Left lung (tissue), 10 donors: ENCODE measurements around the gene GLMP. TPM values are rescaled to one million over a fixed set of nuclear protein-coding genes. Genes with fewer than 3 reads are reported as not detected.

Source experiments
- ATAC-seq: fragments of 200-7000 bp; cut with Tn5 transposase; one replicate; pipeline ENCODE4 v1.9.1; 2020; ENCODE audit warnings: moderate library complexity
- DNase-seq, 4 donors: peaks; one replicate each; pipeline ENCODE4 v3.0.0-alpha.2; 2013 to 2020
- H3K27ac ChIP-seq, 2 donors: fragments of 200-600 bp; sonication (generic) in 1 of 2; one replicate each; pipeline versions ENCODE4 v1.5.0 to v1.8.0; 2020 to 2021
- H3K27me3 ChIP-seq, 2 donors: fragments of 200-600 bp; sonication (generic) in 1 of 2; one replicate each; pipeline versions ENCODE4 v1.5.0 to v1.8.0; 2020 to 2021
- H3K36me3 ChIP-seq, 2 donors: fragments of 200-600 bp; sonication (generic) in 1 of 2; one replicate each; pipeline versions ENCODE4 v1.5.0 to v1.8.0; 2020 to 2021
- H3K4me1 ChIP-seq, 2 donors: fragments of 200-600 bp; one replicate each; pipeline ENCODE4 v1.8.0; 2021
- H3K4me3 ChIP-seq, 2 donors: fragments of 200-600 bp; sonication (generic) in 1 of 2; one replicate each; pipeline versions ENCODE4 v1.5.0 to v1.8.0; 2020 to 2021; ENCODE audit warnings: mild to moderate bottlenecking in 1 of 2
- H3K9me3 ChIP-seq, 2 donors: fragments of 200-600 bp; sonication (generic) in 1 of 2; one replicate each; pipeline versions ENCODE4 v1.5.0 to v1.8.0; 2020 to 2021
- intact Hi-C, 2 donors: fragments of 100-400 bp; cut with DNase I; formaldehyde crosslinking; loops; one replicate each; pipeline versions ENCODE4 v1.11.2 to v1.14.2; 2022
- polyA plus RNA-seq, 6 donors: library from polyadenylated mRNA; unstranded; fragments of 120-200 nt; gene quantifications; one replicate each; pipeline ENCODE4 v1.2.1, GENCODE V29; 2013; ENCODE audit not compliant: insufficient read length in 6 of 6
- total RNA-seq, 2 donors: library from RNA; stranded (reverse); fragmentation: NEBNext Ultra II Directional; extraction: Animal tissue kit (Norgen Biotek cat#: 25700); gene quantifications; one replicate each; pipeline ENCODE4 v1.2.1, GENCODE V29; 2021
- TF ChIP-seq, protein P1 (sequence below), 2 donors: fragments of 200-600 bp; sonication (generic) in 1 of 2; IDR thresholded peaks; one replicate each; pipeline versions ENCODE4 v1.5.0 to v1.8.0; 2021; ENCODE audit warnings: antibody characterized with exemption in 2 of 2
- donor health status: DM: no; HTN: yes; CAD: no.
- donor health status: DM: no; HTN: no; CAD: no.

GLMP gene
- total and polyA plus RNA-seq, 8 donors: 37.5 to 101 (median 40.1) TPM

DNA sequence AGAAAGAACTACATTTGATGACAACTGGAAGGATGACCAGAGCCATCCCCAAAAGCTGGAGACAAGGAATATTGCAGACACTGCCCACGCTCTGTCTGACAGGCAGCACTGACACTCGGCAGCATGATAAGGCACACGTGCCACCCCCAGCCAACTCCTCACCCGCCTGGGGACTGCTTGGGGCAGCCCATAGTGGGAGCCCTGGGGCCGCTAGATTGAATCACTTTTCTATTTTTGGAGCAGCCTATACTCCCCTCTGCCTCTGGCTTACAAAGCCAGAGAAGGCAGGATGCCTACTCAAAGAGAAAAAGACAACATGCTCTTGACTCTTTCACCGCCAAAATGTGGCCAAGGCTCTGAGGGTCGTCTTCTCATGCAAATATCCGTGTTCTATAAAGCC is 14.2 kb downstream of the GLMP start:
- Histone ChIP-seq H3K36me3 (peaks cover 0 to 43% of the 10 kb centered on the region in 2 donors), H3K27me3 (no peaks in the 10 kb centered on the region), H3K9me3 (no peaks in the 10 kb centered on the region), H3K27ac (peak overlapping the region in 1 of 2 donors; percentile 96), H3K4me1 (peaks cover 16 to 51% of the 10 kb centered on the region in 2 donors), H3K4me3 (peak overlapping the region in 1 of 2 donors; percentile 83)
- TF ChIP-seq, protein P1, sequence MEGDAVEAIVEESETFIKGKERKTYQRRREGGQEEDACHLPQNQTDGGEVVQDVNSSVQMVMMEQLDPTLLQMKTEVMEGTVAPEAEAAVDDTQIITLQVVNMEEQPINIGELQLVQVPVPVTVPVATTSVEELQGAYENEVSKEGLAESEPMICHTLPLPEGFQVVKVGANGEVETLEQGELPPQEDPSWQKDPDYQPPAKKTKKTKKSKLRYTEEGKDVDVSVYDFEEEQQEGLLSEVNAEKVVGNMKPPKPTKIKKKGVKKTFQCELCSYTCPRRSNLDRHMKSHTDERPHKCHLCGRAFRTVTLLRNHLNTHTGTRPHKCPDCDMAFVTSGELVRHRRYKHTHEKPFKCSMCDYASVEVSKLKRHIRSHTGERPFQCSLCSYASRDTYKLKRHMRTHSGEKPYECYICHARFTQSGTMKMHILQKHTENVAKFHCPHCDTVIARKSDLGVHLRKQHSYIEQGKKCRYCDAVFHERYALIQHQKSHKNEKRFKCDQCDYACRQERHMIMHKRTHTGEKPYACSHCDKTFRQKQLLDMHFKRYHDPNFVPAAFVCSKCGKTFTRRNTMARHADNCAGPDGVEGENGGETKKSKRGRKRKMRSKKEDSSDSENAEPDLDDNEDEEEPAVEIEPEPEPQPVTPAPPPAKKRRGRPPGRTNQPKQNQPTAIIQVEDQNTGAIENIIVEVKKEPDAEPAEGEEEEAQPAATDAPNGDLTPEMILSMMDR (IDR thresholded peaks at IDR 0.05): no peak
- peak; percentile 2 for ATAC-seq
- intact Hi-C loops: no loop called here
- no peak for DNase-seq

DNA sequence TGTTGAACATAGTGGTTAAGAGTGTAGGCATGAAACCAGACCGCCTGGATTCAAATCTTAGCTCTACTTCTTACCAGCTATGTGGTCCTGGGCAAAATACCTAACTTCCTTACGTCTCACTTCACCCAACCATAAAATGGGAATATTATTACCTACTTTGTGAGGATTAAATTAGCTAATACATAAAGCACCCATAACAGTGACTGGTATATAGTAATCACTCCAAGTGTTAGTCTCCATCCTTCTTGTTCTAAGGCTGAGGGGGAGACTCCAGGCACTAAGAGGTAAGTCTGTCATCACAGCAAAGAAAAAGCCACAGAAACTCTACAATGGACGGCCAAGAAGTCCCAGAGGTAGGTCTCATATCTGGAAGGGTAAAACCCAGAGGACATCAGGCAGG is 15.6 kb downstream of the GLMP start:
- H3K27me3 ChIP-seq: no peaks in the 10 kb centered on the region
- no peak overlapping the region for H3K4me3 ChIP-seq
- DNase-seq: no peak
- no peak for ATAC-seq
- intact Hi-C loops: no loop called here
- H3K4me1 ChIP-seq: peaks cover 16 to 49% of the 10 kb centered on the region in 2 donors
- TF ChIP-seq, protein P1 (IDR thresholded peaks at IDR 0.05): no peak
- no peak overlapping the region for H3K27ac ChIP-seq
- H3K36me3 ChIP-seq: peaks cover 0 to 46% of the 10 kb centered on the region in 2 donors
- H3K9me3 ChIP-seq: no peaks in the 10 kb centered on the region

DNA sequence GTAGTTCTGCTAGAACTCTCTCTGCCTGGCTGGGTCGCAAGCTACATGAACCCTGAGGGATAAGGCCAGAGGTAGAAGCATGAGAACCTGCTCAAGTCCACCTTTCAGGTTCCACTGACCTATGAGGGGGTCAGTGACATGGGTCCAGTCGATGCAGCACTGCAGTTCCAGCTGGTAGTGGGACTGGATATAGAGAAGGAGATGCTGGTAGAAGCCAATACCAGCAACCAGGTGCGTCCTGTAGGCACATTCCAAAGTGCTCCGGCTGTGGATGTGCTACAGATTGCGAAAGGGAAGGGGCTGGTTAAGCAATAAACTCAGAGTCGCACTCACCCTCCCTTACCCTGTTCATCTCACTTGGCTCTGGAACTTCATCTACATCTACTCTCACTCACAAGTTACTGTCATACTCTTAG is 18.5 kb downstream of the GLMP start:
- Histone ChIP-seq H3K27me3 (no peaks in the 10 kb centered on the region), H3K9me3 (no peaks in the 10 kb centered on the region), H3K4me1 (peaks cover 10 to 32% of the 10 kb centered on the region in 2 donors), H3K36me3 (peaks cover 0 to 74% of the 10 kb centered on the region in 2 donors), H3K4me3 (no peak overlapping the region), H3K27ac (peak overlapping the region in 1 of 2 donors; percentile 48)
- ATAC-seq: peak; percentile 65
- TF ChIP-seq, protein P1 (IDR thresholded peaks at IDR 0.05): no peak
- intact Hi-C loops: no loop called here
- DNase-seq: no peak

GRCh38 chr1:156276532-156276931 is 18.9 kb downstream of the GLMP start:
- Histone ChIP-seq H3K27me3 (no peaks in the 10 kb centered on the region), H3K4me1 (peaks cover 6 to 31% of the 10 kb centered on the region in 2 donors), H3K36me3 (peaks cover 0 to 79% of the 10 kb centered on the region in 2 donors), H3K4me3 (no peak overlapping the region), H3K9me3 (no peaks in the 10 kb centered on the region), H3K27ac (peak overlapping the region in 1 of 2 donors; percentile 48)
- ATAC-seq (peak; percentile 11), DNase-seq (no peak)
- TF ChIP-seq, protein P1 (IDR thresholded peaks at IDR 0.05): no peak
- intact Hi-C loops: no loop called here

- intact Hi-C loops: no loop called here
- Histone ChIP-seq H3K4me3 (no peak overlapping the region), H3K36me3 (peaks cover 0 to 100% of the 10 kb centered on the region in 2 donors), H3K4me1 (no peaks in the 10 kb centered on the region), H3K27ac (no peak overlapping the region), H3K9me3 (no peaks in the 10 kb centered on the region), H3K27me3 (no peaks in the 10 kb centered on the region)
- ATAC-seq (no peak), DNase-seq (no peak)
- TF ChIP-seq, protein P1 (IDR thresholded peaks at IDR 0.05): no peak
Measured at GRCh38 chr1:156270314-156270713, 25.2 kb downstream of the GLMP start.
